Measurements from ENCODE around the gene SPHK2. TPM values are rescaled to one million over a fixed set of nuclear protein-coding genes. Genes with fewer than 3 reads are reported as not detected.

The SPHK2 gene
- total and polyA plus RNA-seq, 2 experiments from 2014 or later, result 18.3 to 50.3 TPM

DNA sequence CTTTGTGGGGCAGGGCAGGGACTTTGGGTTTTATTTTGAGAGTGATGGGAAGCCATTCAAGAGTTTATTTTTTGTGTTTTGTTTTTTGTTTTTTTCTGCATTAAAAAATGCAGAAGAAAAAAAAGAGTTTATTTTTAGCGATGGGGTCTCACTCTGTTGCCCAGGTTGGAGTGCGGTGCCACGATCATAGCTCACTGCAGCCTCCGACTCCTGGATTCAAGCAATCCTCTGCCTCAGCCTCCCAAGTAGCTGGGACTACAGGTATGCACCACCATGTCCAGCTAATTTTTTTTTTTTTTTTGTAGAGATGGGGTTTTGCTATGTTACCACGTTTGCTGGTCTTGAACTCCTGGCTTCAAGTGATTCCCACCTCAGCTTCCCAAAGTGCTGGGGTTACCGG, 39.2 kb downstream of the SPHK2 start (continued):
- TF ChIP-seq, protein P1, sequence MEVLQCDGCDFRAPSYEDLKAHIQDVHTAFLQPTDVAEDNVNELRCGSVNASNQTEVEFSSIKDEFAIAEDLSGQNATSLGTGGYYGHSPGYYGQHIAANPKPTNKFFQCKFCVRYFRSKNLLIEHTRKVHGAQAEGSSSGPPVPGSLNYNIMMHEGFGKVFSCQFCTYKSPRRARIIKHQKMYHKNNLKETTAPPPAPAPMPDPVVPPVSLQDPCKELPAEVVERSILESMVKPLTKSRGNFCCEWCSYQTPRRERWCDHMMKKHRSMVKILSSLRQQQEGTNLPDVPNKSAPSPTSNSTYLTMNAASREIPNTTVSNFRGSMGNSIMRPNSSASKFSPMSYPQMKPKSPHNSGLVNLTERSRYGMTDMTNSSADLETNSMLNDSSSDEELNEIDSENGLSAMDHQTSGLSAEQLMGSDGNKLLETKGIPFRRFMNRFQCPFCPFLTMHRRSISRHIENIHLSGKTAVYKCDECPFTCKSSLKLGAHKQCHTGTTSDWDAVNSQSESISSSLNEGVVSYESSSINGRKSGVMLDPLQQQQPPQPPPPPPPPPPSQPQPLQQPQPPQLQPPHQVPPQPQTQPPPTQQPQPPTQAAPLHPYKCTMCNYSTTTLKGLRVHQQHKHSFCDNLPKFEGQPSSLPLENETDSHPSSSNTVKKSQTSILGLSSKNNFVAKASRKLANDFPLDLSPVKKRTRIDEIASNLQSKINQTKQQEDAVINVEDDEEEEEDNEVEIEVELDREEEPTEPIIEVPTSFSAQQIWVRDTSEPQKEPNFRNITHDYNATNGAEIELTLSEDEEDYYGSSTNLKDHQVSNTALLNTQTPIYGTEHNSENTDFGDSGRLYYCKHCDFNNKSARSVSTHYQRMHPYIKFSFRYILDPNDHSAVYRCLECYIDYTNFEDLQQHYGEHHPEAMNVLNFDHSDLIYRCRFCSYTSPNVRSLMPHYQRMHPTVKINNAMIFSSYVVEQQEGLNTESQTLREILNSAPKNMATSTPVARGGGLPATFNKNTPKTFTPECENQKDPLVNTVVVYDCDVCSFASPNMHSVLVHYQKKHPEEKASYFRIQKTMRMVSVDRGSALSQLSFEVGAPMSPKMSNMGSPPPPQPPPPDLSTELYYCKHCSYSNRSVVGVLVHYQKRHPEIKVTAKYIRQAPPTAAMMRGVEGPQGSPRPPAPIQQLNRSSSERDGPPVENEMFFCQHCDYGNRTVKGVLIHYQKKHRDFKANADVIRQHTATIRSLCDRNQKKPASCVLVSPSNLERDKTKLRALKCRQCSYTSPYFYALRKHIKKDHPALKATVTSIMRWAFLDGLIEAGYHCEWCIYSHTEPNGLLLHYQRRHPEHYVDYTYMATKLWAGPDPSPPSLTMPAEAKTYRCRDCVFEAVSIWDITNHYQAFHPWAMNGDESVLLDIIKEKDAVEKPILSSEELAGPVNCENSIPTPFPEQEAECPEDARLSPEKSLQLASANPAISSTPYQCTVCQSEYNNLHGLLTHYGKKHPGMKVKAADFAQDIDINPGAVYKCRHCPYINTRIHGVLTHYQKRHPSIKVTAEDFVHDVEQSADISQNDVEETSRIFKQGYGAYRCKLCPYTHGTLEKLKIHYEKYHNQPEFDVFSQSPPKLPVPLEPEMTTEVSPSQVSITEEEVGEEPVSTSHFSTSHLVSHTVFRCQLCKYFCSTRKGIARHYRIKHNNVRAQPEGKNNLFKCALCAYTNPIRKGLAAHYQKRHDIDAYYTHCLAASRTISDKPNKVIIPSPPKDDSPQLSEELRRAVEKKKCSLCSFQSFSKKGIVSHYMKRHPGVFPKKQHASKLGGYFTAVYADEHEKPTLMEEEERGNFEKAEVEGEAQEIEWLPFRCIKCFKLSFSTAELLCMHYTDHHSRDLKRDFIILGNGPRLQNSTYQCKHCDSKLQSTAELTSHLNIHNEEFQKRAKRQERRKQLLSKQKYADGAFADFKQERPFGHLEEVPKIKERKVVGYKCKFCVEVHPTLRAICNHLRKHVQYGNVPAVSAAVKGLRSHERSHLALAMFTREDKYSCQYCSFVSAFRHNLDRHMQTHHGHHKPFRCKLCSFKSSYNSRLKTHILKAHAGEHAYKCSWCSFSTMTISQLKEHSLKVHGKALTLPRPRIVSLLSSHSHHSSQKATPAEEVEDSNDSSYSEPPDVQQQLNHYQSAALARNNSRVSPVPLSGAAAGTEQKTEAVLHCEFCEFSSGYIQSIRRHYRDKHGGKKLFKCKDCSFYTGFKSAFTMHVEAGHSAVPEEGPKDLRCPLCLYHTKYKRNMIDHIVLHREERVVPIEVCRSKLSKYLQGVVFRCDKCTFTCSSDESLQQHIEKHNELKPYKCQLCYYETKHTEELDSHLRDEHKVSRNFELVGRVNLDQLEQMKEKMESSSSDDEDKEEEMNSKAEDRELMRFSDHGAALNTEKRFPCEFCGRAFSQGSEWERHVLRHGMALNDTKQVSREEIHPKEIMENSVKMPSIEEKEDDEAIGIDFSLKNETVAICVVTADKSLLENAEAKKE (CRISPR knock-in tag; IDR thresholded peaks at IDR 0.05), result no peak
- TF ChIP-seq POLR2AphosphoS5 (IDR thresholded peaks at IDR 0.05; ENCODE audit: low read depth) (no peak), ZNF114 (CRISPR knock-in tag; IDR thresholded peaks at IDR 0.05) (no peak), STAT1 (IDR thresholded peaks at IDR 0.05; ENCODE audit: unreplicated experiment) (no peak), EZH2phosphoT487 (IDR thresholded peaks at IDR 0.05; ENCODE audit: unreplicated experiment) (no peak), CREB1 (CRISPR knock-in tag; IDR thresholded peaks at IDR 0.05; ENCODE audit: low read depth) (no peak), REST (IDR thresholded peaks at IDR 0.05; ENCODE audit: unreplicated experiment) (no peak), NANOG (IDR thresholded peaks at IDR 0.05; ENCODE audit: borderline replicate concordance) (no peak), JUNB (IDR thresholded peaks at IDR 0.05; ENCODE audit: unreplicated experiment) (no peak), ZNF331 (CRISPR knock-in tag; IDR thresholded peaks at IDR 0.05; ENCODE audit: low read depth) (no peak)

Data from GM23338 (cell line).